Measurements from ENCODE around the gene ETNK2. TPM values are rescaled to one million over a fixed set of nuclear protein-coding genes. Genes with fewer than 3 reads are reported as not detected.

ETNK2 gene
- total and polyA plus RNA-seq, 2 experiments from 2014 or later, result 51.1 to 71.9 TPM

GRCh38 chr1:204153667-204154066 is 1.8 kb upstream of the ETNK2 start:
- Histone ChIP-seq H3K9me2 (replicated peaks; ENCODE audit: insufficient read depth) (no peaks in the 10 kb centered on the region), H3K4me2 (no peak overlapping the region), H3K27ac (no peak overlapping the region), H3K9me3 (ENCODE audit: low read depth) (no peaks in the 10 kb centered on the region), H3K4me1 (ENCODE audit: insufficient read depth) (peaks cover 11% of the 10 kb centered on the region), H2AFZ (no peak overlapping the region), H4K20me1 (ENCODE audit: insufficient read depth, poor library complexity, severe bottlenecking) (no peaks in the 10 kb centered on the region), H3K27me3 (no peaks in the 10 kb centered on the region), H3K4me3 (no peak overlapping the region), H3K36me3 (replicated peaks; ENCODE audit: insufficient read depth, low read depth) (no peaks in the 10 kb centered on the region), H3K79me2 (no peaks in the 10 kb centered on the region)
- TF ChIP-seq EZH2phosphoT487 (IDR thresholded peaks at IDR 0.05; ENCODE audit: low read depth, severe bottlenecking, unreplicated experiment), result no peak
- no peak for TF ChIP-seq CTCF (IDR thresholded peaks at IDR 0.05; ENCODE audit: poor library complexity)
- TF ChIP-seq EZH2 (IDR thresholded peaks at IDR 0.05; ENCODE audit: borderline replicate concordance), result no peak
- WGBS (ENCODE audit: low lambda C conversion rate, missing lambda C conversion rate), result 94% methylated on average over 5 of the region's 5 CpGs
- no peak for DNase-seq (ENCODE audit: low spot score)

DNA sequence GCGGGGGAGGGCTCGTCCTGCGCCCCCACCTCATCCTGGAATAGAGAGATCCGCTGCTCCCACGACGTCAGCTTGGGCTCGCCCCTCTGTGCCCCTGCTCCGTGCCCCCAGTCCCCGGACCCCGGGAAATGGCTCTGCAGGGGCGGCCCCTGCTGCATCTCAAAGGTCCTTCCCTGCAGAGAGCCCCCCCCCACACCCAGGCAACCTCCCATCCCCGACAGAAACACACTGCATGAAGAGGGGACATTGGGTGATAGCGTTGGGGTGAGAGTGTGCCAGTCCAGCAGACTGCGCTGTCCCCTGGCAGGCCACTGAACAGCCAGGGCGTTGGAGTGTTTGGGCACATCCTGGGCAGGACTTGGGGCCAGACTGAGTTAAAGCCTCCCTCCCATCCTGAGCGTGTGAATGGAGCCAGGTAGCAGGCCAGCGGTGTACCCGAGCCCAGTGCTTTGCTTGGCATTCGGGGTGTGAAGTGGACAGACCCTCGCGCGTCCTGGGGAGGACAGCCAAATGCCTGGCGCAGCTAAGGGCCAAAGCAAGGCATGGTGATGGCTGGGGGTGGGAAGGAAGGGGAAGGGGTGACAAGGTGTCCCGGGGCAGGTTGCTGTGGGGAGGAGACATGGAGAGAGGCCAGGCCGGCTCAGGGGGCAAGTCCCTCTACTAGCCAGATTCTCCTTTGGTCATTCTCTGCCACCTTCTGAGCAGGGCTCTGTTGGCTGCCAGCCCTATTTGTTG is 633 bp upstream of the ETNK2 start:
- H3K27ac ChIP-seq, result peak overlapping the region; percentile 24
- WGBS (ENCODE audit: low lambda C conversion rate, missing lambda C conversion rate), result 53% methylated on average over 16 of the region's 25 CpGs
- peak overlapping the region; percentile 99 for H3K4me2 ChIP-seq
- H3K4me1 ChIP-seq (ENCODE audit: insufficient read depth), result peaks cover 11% of the 10 kb centered on the region
- H3K9me3 ChIP-seq (ENCODE audit: low read depth), result no peaks in the 10 kb centered on the region
- peak overlapping the region; percentile 83 for H2AFZ ChIP-seq
- DNase-seq (ENCODE audit: low spot score), result no peak
- no peaks in the 10 kb centered on the region for H3K79me2 ChIP-seq
- TF ChIP-seq EZH2 (IDR thresholded peaks at IDR 0.05; ENCODE audit: borderline replicate concordance) (no peak), CTCF (IDR thresholded peaks at IDR 0.05; ENCODE audit: poor library complexity) (no peak), EZH2phosphoT487 (IDR thresholded peaks at IDR 0.05; ENCODE audit: low read depth, severe bottlenecking, unreplicated experiment) (no peak)
- H4K20me1 ChIP-seq (ENCODE audit: insufficient read depth, poor library complexity, severe bottlenecking), result no peaks in the 10 kb centered on the region
- no peaks in the 10 kb centered on the region for H3K27me3 ChIP-seq
- H3K36me3 ChIP-seq (replicated peaks; ENCODE audit: insufficient read depth, low read depth), result no peaks in the 10 kb centered on the region
- no peaks in the 10 kb centered on the region for H3K9me2 ChIP-seq (replicated peaks; ENCODE audit: insufficient read depth)
- peak overlapping the region; percentile 97 for H3K4me3 ChIP-seq

DNA sequence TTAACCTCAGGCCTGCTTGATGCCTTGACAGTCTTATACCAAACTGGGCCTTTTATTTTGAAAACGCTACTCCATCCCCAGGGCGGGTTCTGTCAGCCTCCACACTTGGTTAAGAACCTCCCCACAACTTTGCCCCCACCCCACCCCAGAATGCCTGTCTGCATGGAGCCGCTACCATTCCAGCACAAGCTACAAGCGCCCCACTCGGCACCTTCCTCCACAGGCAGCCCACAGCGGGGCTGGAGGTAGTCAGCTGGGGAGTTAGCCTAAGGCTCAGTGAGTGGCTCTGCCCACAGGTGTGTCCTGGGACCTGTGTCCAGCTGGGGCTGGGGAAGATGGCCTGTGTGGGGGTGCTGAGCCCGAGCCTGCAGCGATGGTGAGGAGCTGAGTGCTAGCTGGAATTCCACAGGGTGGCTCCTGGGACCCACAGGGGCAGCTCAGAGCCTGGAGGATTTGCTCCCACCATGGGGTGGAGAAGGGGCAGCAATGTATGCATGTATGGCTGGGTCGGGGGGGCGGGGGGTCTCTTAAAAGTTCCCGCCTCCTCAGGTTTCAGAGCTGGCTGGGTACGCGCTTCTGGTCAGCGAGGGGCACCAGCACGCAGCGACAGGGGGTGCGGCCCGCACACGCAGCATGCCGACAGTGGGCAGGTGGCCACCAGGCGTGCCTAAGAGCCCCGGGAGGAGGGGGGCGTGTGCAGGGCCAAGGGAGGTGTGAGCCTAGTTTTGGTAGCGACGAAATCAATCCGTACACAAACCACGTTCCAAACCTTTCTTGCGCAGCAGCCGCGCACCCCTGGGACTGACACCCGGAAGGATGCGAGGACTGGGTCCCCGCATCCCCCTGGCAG is 917 bp downstream of the ETNK2 start:
- H3K79me2 ChIP-seq, result no peaks in the 10 kb centered on the region
- no peaks in the 10 kb centered on the region for H4K20me1 ChIP-seq (ENCODE audit: insufficient read depth, poor library complexity, severe bottlenecking)
- H3K27ac ChIP-seq, result peak overlapping the region; percentile 70
- no peaks in the 10 kb centered on the region for H3K9me3 ChIP-seq (ENCODE audit: low read depth)
- WGBS (ENCODE audit: low lambda C conversion rate, missing lambda C conversion rate), result 25% methylated on average over 29 of the region's 33 CpGs
- TF ChIP-seq EZH2phosphoT487 (IDR thresholded peaks at IDR 0.05; ENCODE audit: low read depth, severe bottlenecking, unreplicated experiment) (no peak), EZH2 (IDR thresholded peaks at IDR 0.05; ENCODE audit: borderline replicate concordance) (no peak), CTCF (IDR thresholded peaks at IDR 0.05; ENCODE audit: poor library complexity) (no peak)
- H3K27me3 ChIP-seq, result no peaks in the 10 kb centered on the region
- no peak for DNase-seq (ENCODE audit: low spot score)
- no peaks in the 10 kb centered on the region for H3K9me2 ChIP-seq (replicated peaks; ENCODE audit: insufficient read depth)
- H3K4me2 ChIP-seq, result peak overlapping the region; percentile 99
- peaks cover 11% of the 10 kb centered on the region for H3K4me1 ChIP-seq (ENCODE audit: insufficient read depth)
- H3K36me3 ChIP-seq (replicated peaks; ENCODE audit: insufficient read depth, low read depth), result no peaks in the 10 kb centered on the region
- peak overlapping the region; percentile 97 for H3K4me3 ChIP-seq
- H2AFZ ChIP-seq, result peak overlapping the region; percentile 98
